ENCODE measurements around the gene CNNM2. TPM values are rescaled to one million over a fixed set of nuclear protein-coding genes. Genes with fewer than 3 reads are reported as not detected.
"Not testable (repeated sequence)": the region's sequence is repeated elsewhere in the genome, so short reads cannot be mapped to it uniquely, and the experiment has no call there.

CNNM2 gene
- total RNA-seq, 1 donor from 2014 or later = 1.6 TPM

DNA sequence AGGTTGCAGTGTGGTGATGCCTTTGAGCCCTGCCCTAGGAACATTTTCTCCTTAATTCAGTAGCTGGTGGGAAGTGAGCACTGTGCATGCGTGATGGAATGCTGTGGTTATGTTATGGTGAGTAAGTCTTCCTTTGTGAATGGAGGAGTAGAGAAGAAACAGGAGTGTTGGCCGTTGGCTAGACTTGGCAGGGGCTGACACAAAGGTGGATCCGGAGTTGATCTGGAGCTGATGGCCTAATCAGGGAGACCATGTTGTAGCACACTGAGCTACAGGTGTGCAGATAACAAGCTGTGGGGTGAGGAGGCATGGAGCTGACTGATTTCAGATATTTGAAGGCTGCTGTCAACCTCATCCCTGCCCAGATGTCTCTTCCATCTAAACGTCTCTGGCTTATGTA is 122.3 kb downstream of the CNNM2 start:
- peak in 1 of 2 donors; percentile 28 for DNase-seq (ENCODE audit: low read depth in 2 of 2)

DNA sequence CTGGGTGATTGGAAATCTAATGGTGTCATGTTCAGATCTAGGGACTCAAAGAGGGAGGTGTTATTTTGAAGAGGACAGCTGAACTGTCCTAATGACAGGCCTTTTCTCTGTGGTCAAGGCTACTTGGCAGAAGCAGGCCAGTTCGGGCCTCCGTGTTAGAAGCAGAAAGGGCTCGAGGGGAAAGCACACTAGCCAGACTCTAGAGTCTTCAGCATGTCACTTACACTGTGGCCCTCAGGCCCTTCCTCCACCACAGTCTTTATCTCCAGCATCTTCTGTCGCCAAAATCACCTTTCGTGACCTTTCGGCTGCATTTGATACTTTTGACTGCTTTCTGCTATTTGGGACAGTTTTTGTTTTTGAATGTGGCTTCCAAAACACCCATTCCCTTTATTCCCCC is 123.3 kb downstream of the CNNM2 start:
- DNase-seq (ENCODE audit: low read depth in 2 of 2) = no peak

DNA sequence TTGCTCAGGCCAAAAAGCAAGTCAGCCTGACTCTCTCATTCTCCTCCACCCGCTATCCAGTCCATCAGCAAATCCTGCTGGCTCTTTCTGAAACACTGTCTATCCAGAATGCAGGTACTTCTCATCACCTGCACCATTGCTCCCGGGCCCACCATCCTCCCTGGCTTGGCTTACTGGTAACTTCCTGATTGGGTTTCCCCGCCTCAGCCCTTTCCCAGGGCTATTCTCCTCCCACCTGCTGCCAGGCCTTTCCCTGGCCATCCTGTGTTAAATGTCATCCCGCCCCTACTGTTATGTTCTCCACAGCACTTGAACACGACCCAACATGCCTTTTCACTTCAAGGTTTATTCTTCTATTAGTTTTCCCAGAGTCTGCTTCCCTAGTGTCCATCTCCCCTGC is 124.0 kb downstream of the CNNM2 start:
- no peak for DNase-seq (ENCODE audit: low read depth in 2 of 2)

DNA sequence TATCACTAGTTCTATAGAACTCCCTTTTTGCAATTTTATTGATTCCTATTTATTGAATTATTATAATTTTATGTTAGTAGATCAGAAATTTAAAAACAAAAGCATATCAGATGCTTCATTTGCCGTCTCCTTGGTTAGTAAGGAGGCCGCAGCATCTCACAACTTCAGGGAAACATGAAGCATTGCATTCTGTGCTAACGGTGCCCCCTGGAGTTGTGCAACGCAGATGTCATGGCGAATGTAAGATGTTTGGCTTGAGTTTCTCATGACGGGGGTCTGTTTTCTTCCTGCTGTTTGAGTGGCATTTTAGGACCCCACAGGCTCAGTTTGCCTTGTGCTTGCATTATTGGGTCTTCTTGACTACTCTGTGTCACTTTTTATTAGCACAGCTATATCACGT is 124.8 kb downstream of the CNNM2 start:
- DNase-seq (ENCODE audit: low read depth in 2 of 2) = no peak

DNA sequence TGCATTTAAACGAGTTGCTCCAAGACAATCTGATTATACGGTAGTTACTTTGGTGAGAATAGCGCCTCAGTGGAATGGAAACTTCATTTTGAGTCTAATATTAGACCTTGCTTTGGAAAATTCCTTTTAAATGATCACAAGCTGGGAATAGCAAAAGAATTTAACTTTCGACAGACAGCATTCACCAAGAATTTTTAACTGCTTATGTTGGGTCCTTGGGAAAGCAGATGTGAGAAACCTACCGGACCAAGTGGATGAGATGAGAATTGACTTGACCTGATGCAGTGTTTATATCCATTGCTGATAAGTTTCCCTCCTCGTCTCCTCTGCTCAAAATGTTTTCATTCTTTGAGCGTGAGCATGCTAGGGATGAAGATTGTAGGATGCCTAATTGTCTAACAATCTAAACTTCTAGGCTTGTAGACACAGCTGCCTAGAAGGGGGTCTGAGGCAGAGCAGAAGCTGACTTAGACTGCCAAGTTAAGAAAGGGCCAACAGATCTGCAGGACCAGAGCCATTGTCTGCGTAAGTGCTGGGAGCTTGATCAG is 126.9 kb downstream of the CNNM2 start:
- DNase-seq (ENCODE audit: low read depth in 2 of 2) = no peak

DNA sequence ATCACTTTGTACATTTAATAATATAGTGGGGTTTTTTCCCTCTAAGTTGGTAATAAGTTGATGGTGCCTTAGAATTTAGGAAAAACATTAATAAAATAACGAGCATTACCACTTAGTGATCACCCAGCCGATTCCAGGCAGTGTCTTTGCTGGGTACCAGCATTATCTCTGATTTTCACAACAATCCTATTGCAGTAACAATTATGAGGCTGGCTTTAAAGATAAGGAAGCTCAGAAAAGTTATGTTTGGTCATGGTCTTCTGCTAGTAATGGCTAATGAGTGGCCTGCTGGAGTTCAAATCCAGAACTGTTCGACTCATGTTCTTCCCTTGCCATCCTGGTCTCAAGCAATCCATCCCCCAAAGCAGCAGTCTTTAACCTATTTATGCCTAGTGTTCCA is 127.9 kb downstream of the CNNM2 start:
- no peak for DNase-seq (ENCODE audit: low read depth in 2 of 2)

DNA sequence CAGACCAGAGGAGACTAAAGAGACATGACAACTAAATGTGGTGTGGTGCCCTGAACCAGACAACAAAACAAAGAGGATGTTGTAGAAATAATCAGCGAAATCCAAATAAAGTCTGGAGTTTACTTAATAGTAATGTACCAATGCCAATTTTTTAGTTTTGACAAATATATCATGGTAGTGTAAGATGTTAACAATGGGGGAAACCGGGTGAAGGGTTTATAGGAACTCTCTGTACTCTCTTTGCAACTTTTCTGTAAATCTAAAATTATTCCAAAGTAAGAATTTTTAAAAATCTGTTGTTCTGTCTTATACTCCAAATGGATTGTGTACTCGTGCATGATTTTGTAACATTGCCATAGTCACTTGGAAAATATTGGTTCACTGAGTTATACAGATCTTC is 129.3 kb downstream of the CNNM2 start:
- no peak for DNase-seq (ENCODE audit: low read depth in 2 of 2)

DNA sequence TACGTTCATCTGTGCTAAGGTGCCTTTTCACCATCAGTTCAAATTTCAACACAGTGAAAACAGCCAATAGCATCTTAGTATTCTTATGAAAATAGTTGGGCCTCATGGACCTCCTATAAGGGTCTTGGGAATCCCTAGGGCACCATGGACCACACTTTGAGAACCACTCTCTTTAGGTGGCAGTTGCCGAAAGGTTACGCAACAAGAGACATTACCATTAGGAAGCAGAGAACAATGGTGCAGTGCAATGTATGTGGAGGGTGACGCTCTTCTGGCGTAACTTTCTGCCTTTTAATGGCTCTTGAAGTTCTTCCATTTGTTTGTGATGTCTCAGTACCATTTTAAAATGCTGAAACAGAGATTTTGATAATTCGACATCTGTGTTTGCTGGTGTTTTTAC is 131.1 kb downstream of the CNNM2 start:
- DNase-seq (ENCODE audit: low read depth in 2 of 2) = no peak

DNA sequence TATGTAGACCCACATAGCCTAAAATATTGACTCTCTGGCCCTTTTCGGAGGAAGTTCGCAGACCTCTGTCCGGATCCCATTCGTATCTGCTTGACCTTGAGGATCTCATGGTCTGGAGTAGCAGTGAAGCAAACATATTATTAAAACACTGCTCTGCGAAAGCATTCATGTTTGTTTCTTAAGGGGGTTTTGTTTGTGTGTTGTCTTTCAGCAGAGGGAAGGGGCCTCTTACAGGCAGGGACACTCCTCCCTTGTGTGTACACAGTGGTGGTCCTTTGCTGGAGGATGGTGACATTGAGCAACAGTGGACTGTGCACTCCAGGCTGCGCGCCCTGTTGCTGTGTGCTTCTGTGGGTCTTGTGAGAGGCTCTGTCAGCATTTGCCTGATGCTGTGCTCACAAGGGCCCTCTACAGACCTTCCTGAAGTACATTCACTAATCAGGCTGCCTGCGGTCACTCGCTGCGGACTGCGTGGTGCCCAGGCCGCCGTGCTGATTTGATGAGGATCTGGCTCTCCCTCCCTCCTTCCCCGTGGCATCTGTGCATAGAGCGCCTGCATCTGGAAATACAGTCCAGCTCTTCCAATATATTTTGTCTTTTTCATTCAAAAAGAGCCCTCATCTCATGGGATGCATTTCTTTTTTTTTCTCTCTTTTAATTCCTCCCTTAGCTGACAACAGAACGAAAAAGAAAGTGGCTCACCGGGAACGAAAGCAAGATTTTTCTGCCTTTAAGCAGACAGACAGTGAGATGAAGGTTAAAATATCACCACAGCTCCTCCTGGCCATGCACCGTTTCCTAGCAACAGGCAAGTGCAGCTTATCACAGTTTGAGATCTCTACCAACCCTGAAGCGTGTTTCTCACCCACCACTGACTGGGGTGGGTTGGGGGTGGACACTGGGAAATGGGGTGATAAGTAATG is 135.8 kb downstream of the CNNM2 start:
- DNase-seq (ENCODE audit: low read depth in 2 of 2) = peak; percentile 67 to 72

DNA sequence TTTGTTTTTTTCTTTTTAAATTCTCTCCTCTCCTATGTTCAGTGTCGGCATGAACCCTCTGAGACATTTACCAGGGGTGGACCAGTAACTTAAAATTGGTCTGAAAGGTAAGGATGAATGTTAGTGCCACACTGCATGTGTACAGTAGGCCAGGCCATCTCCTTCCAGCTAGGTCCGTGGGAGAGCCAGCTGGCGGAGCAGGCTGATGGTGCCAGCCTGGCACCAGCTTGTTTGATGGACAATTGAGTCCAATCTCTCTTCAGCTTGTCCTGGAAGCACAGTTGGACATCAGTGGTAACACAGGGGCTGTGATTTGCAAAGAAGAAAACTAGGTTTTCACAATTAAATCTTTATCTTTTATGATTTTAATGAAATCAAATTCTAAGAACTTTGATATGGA is 136.5 kb downstream of the CNNM2 start:
- no peak for DNase-seq (ENCODE audit: low read depth in 2 of 2)

DNA sequence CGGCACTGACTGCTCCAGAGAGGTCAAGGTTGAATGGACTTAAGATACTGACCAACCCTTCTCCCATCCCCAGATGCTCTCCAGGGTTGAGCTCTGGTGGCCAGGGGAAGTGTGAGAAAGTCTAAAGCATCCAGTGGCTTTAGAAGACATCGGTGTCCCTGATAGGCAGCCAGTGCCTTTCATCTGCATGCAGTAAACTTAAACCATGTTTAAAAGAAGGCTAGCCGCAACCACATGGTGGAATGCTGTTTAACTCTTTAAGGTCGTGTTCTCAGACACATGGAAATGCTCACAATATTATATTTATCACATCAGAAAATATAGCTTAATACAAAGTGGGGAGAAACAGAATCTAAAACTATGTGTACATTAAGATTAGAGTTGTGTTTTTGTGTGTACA is 137.0 kb downstream of the CNNM2 start:
- no peak for DNase-seq (ENCODE audit: low read depth in 2 of 2)

DNA sequence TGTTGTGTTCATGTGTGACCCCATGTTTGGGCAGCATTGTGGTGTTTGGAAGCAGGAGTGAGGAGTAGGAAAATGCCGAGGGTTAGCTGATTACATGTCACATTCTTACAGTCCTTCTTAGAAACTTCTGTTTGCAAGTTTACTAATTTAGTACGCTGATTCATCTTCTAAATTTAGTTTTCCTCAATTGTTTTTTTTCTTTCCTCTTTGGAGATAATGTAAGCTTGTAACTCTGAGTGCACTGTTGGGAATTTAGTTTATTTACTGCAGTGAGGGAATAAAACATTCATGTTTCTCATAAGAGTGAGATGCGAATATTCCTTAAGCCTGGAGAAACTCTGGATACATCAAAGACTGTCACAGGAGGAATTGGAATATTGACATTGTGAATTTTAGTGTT is 139.9 kb downstream of the CNNM2 start:
- no peak for DNase-seq (ENCODE audit: low read depth in 2 of 2)

DNA sequence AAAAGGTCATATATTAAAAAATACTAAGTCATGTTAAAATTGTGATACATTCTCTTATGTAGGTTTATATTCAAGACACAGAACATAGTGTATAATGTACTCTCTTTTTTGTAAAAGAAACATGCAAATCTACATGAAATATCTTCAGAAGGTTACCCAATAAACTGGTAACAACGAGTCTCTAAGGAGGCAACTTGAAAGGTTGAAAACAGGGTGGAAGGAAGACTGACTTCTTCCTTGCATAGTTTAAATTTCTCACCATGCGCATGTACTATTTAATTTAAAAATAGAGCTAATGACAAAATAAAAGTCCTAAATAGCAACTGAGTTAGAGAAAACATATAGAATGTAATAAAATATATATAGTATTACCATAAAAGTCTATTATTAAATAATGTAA is 142.5 kb downstream of the CNNM2 start:
- no peak for DNase-seq (ENCODE audit: low read depth in 2 of 2)

DNA sequence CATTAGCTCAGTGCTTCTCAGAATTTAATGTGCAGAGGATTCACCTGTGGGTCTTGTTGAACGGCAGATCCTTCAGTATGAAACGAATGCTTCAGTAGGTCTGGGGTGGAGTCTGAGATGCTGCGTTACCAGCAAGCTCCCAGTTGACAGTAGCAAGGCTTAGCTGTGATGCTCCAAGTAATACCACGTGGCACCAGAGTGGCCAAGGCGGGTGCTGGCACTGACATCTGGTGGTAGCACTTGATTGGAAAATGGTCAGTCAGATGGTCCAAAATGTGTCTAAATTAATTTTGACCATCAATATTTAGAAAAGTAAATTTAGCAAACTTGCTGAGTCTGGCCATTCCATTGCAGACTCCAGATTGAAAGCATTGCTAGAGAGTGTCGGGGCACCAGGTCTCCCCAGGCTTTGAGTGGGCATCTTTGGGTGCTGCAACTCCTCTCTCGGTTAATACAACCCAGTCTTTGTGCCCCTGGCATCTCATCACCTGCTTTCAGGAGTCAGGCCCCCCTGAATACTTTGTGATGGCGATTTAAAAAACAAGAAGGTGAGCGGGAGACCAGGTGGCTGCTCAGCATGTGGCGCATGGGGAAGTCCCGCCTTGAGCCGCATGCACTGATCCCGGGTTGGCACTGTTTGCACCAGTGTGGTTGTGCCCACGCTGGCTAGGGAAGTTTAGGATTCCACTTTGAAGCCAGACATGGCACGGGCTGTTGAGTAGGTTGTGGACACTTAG is 144.9 kb downstream of the CNNM2 start:
- DNase-seq (ENCODE audit: low read depth in 2 of 2) = no peak

DNA sequence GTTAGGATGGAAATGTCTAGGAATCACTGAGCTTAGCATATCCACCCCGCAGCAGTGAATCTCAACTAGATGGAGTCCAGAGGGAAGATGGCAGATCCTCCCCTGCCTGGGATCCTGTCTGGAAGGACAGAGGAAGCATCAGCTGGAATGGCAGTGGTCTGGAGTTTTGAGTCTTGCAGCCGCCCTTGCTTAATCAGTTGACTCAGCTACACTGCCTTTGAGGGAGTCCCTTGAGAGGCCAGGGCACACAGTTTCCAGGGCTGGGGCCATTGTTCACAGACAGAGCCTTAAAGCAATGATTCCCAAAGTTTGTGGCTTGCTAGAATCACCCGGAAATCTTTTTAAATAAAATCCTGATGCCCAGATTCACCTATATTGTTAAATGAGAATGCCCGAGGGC is 146.9 kb downstream of the CNNM2 start:
- no peak for DNase-seq (ENCODE audit: low read depth in 2 of 2)

DNA sequence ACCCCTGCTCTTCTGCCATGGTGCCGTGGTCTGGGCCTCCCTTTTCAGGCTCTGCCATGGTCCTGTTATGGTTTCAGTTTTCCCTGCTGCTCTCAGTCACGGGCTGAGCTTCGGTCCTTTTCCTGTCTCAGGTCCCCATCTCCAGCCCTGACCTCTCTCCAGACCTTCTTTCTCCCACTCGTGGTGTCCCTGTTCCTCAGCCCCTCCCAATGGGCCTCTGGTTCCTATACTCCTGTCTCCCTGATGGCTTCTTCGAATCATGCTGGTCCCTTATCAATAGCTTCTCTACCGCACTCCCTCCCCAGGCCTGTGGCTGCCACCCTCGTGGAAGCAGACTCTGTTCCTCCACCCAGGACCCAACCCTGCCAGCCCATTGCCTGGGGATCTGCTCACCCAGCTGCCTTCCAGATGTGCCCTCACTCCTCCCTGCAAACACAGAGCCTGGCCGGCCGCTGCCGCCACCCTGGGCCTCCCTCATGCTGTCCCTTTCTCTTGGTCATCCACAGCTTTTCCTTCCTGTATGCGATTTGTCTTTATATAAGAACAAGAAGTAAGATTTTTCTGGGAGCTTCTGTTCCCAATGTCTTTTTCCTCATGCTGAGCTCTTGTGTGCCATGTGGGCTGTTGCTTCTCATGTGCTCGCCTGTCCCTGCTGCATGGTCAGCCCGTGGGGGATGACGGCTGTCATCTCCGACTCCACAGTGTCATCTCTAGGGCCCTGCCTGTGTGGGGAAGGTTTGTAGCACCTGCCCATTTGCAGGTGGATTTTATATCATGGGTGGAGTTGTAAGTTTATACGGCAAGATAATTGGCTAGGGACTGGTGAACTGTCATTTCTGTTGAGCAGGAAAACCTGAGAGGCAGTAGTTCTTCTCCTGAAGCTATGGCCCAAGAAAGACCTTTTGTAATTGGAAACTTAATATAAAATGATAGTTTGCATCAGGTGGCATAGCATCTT is 148.3 kb downstream of the CNNM2 start:
- no peak for DNase-seq (ENCODE audit: low read depth in 2 of 2)

DNA sequence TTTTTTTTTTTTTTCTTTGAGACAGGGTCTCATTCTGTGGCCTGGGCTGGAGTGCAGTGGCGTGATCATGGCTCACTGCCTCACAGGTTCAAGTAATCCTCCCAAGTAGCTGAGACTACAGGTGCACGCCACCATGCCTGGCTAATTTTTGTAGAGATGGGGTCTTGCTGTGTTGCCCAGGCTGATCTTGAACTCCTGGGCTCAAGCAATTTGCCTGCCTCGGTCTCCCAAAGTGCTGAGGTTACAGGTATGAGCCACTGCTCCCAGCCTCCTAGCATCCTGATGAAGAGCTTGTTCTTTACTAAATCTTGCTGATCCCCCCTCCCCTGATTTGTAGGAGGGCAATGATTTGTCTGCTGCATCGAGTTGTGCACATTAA is 149.0 kb downstream of the CNNM2 start:
- not testable (repeated sequence) for DNase-seq (ENCODE audit: low read depth in 2 of 2)

DNA sequence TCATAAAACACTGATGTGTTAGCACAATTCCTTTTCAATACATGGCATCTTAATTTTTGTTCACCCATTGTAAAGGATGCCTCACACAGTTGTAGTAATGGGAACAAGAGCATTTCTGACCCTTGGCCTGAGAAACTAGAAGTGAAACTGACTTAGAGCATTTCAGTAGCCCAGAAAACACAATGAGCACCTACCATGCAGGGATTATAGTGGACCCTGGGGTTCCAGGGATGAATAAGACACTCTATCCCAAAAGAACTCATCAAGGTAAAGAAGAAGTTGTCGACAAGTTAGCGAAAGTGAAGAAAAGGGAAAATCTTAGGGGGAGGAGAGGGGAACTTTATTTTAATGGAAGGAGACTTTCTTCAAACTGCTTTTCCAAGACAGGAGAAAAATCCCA is 149.4 kb downstream of the CNNM2 start:
- DNase-seq (ENCODE audit: low read depth in 2 of 2) = no peak

DNA sequence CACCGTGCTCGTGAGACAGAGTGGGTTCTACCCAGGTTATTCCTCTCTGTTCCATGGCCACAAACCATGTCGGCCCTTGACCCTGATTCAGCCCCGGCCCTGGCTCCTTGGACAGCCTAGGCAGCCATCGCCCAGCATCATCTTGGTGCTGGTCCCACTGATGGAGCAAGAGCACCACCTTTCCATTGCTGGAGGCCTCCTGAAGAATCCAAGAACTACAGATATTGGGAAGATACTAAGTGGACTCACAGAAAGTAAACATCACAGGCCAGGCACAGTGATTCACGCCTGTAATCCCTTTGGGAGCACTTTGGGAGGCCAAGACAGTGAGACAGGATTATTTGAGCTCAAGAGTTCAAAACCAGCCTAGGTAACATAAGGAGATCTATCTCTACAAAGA is 149.9 kb downstream of the CNNM2 start:
- DNase-seq (ENCODE audit: low read depth in 2 of 2) = no peak

DNA sequence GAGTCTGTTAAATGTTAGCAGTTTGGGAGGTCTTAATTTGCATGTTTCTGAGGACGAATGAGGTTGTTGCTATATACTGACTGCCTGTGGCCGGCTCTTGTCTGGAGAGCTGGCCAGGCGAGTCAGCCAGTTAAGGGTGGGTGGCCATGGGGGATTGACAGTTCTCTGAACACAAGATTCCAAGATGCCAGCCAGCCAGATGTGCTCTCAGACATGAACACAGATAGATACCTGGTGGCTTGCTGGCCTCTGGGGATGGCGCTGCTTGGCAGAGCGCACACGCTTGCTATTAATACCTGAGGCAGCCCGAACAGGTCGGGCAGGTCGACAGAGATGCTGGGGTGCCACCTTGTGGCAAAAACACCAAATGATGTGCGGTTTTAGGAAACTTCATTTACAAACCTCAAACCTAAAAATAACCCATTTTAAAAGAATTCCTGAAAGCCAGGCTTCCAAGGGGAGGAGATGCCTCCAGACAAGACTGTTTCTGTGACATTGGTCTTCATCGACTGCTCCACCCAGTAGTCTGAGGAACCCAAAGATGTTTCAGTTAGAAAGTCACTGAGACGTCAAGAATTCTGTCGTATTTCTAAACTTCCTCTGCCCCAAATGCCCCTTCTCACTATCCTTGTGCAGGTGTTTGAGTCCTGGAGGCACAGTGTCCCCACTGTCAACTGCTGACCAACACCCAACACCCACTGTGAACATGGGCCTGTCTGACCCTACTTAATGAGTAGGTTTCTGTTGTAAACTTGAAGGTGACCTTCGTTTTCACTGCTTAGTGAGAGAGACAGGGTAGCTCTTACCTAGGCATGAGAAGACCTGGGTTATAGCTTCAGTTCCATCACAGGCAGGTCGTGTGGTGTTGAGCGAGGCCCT is 151.6 kb downstream of the CNNM2 start:
- DNase-seq (ENCODE audit: low read depth in 2 of 2) = peak; percentile 50 to 75

Measured in lung microvascular endothelial cell (primary cell).